ENCODE data around the gene ZNF211. TPM values are rescaled to one million over a fixed set of nuclear protein-coding genes. Genes with fewer than 3 reads are reported as not detected.

Gene ZNF211
- total RNA-seq, result 10 to 100 TPM in 4 of 9 donors, 1 to 10 TPM in 5; 6.8 to 14.4 (median 9.0) TPM
- 10 to 100 TPM in 1 of 2 donors, 1 to 10 TPM in 1; 5.6 to 11.4 TPM for polyA plus RNA-seq
- long read RNA-seq, donor 1, partial matches to known transcripts, result 1 of 20 reads
- long read RNA-seq, donor 1, other reads (novel, unspliced or antisense), result 13 of 20 reads
- long read RNA-seq, donor 2, transcript ZNF211-204 (3 exons, 2,472 nt), result major isoform, 11 of 53 reads
- long read RNA-seq, donor 2, transcript ZNF211-203 (5 exons, 2,577 nt), result minor isoform, 7 of 53 reads
- long read RNA-seq, donor 2, transcript ZNF211-201 (4 exons, 2,440 nt), result minor isoform, 5 of 53 reads
- long read RNA-seq, donor 2, transcript ZNF211-211 (4 exons, 2,629 nt), result minor isoform, 9 of 53 reads
- long read RNA-seq, donor 2, partial matches to known transcripts, result 6 of 53 reads
- long read RNA-seq, donor 2, other reads (novel, unspliced or antisense), result 13 of 53 reads
- long read RNA-seq, donor 3, partial matches to known transcripts, result 1 of 7 reads
- long read RNA-seq, donor 3, other reads (novel, unspliced or antisense), result 3 of 7 reads

GRCh38 chr19:57632987-57633831 lies at the start of gene ZNF211:
Gene ZNF211, plus strand, starts transcription at chr19:57633168. Its CDS starts 179 bp downstream, at chr19:57633347.
- H3K9me3 ChIP-seq, result peaks cover 0 to 52% (median 27%) of the 10 kb centered on the region in 12 donors
- TF ChIP-seq POLR2A (IDR thresholded peaks at IDR 0.05) (peak in 1 of 2 donors; percentile 59), CTCF (IDR thresholded peaks at IDR 0.05) (peak in 2 of 12 donors; percentile 24 to 25)
- peak within 1 kb of the TSS; percentile 68 to 93 (median 86) for H3K4me3 ChIP-seq
- H3K27ac ChIP-seq, result peak within 1 kb of the TSS in 11 of 12 donors; percentile 77 to 92 (median 85)
- WGBS, 4 donors, result 1 to 3% (median 1%) methylated on average over 17 to 59 of the region's 59 CpGs
- intact Hi-C loops (cut with DNase I), result loop anchor here in 3 of 10 donors (1.0 to 2.0 kb wide), 3 partner anchors 18 to 48 kb away; partner anchors contain the start of genes ZNF551 (in 2 of the 3) and ZNF134 (in 1 of the 3)
- no peaks in the 10 kb centered on the region for H3K27me3 ChIP-seq
- ATAC-seq (peak; percentile 100), DNase-seq (peak; percentile 94 to 97 (median 94))
- H3K36me3 ChIP-seq, result peaks cover 4 to 48% (median 33%) of the 10 kb centered on the region in 9 donors
- peaks cover 0 to 16% (median 12%) of the 10 kb centered on the region in 12 donors for H3K4me1 ChIP-seq

GRCh38 chr19:57583521-57584416 lies 49.2 kb upstream of the ZNF211 start, which contains the start of gene ZIK1:
Gene ZIK1, plus strand, starts transcription at chr19:57584145. Its CDS starts 212 bp downstream, at chr19:57584357.
- Histone ChIP-seq H3K27ac (peak within 1 kb of the TSS in 11 of 12 donors; percentile 41 to 84 (median 70)), H3K4me3 (peak within 1 kb of the TSS; percentile 32 to 90 (median 80))

More at GRCh38 chr19:57583521-57584416, 49.2 kb upstream of the ZNF211 start, which contains the start of gene ZIK1:
- 0 to 2% (median 1%) methylated on average over 17 to 76 of the region's 76 CpGs for WGBS, 4 donors
- Histone ChIP-seq H3K36me3 (peaks cover 0 to 34% (median 3%) of the 10 kb centered on the region in 9 donors), H3K27me3 (no peaks in the 10 kb centered on the region), H3K4me1 (peaks cover 0 to 29% (median 18%) of the 10 kb centered on the region in 12 donors), H3K9me3 (peaks cover 0 to 56% (median 26%) of the 10 kb centered on the region in 12 donors)
- intact Hi-C loops (cut with DNase I), result loop anchor here in 3 of 10 donors (2.0 to 10.0 kb wide), 2 partner anchors 15 to 421 kb away; partner anchors contain the start of genes ZNF530 (in 2 of the 3) and ZNF606 (in 1 of the 3)
- ATAC-seq (peak; percentile 94 to 97 (median 96)), DNase-seq (peak; percentile 93 to 96 (median 95))
- TF ChIP-seq POLR2A (IDR thresholded peaks at IDR 0.05), result peak in 1 of 2 donors; percentile 56
- TF ChIP-seq CTCF (IDR thresholded peaks at IDR 0.05), result peak in 4 of 12 donors; percentile 23 to 44 (median 36)

Data from heart left ventricle (tissue), 16 donors.